Panc1 (cell line): Measurements from ENCODE around the gene IGF1R.

Experiments
- CTCF ChIP-seq: fragments of 450-650 bp; IDR thresholded peaks from 2 replicates; pipeline ENCODE4 v1.5.1; 2017; ENCODE audit warnings: mild to moderate bottlenecking
- POLR2AphosphoS5 ChIP-seq: IDR thresholded peaks from 2 replicates; pipeline ENCODE4 v1.6.1; 2012; ENCODE audit warnings: mild to moderate bottlenecking, low read depth, low read length, moderate library complexity

- TF ChIP-seq CTCF = no peak
- TF ChIP-seq POLR2AphosphoS5 = no peak
Observed at GRCh38 chr15:98708037-98708590, 59.8 kb downstream of the IGF1R start.
